ENCODE results near the gene GAK.

The GAK gene

GRCh38 chr4:869776-870175 lies 62.3 kb downstream of the GAK start:
- Histone ChIP-seq H3K4me3 (no peak overlapping the region), H3K27ac (no peak overlapping the region)
- TF ChIP-seq CTCF (IDR thresholded peaks at IDR 0.05): no peak
- DNase-seq (ENCODE audit: low spot score): no peak

GRCh38 chr4:868421-868820 lies 63.7 kb downstream of the GAK start:
- Histone ChIP-seq H3K4me3 (no peak overlapping the region), H3K27ac (no peak overlapping the region)
- no peak for TF ChIP-seq CTCF (IDR thresholded peaks at IDR 0.05)
- DNase-seq (ENCODE audit: low spot score): no peak

- H3K4me3 ChIP-seq: no peak overlapping the region
- no peak for DNase-seq (ENCODE audit: low spot score)
- no peak for TF ChIP-seq CTCF (IDR thresholded peaks at IDR 0.05)
- no peak overlapping the region for H3K27ac ChIP-seq
Observed at GRCh38 chr4:867526-868250, 64.4 kb downstream of the GAK start.

GRCh38 chr4:866761-867390 lies 65.2 kb downstream of the GAK start:
- DNase-seq (ENCODE audit: low spot score): no peak
- Histone ChIP-seq H3K27ac (no peak overlapping the region), H3K4me3 (no peak overlapping the region)
- TF ChIP-seq CTCF (IDR thresholded peaks at IDR 0.05): no peak

GRCh38 chr4:866068-866760 lies 65.9 kb downstream of the GAK start:
- H3K27ac ChIP-seq: no peak overlapping the region
- no peak for DNase-seq (ENCODE audit: low spot score)
- H3K4me3 ChIP-seq: no peak overlapping the region
- TF ChIP-seq CTCF (IDR thresholded peaks at IDR 0.05): no peak

- Histone ChIP-seq H3K27ac (no peak overlapping the region), H3K4me3 (no peak overlapping the region)
- no peak for TF ChIP-seq CTCF (IDR thresholded peaks at IDR 0.05)
- no peak for DNase-seq (ENCODE audit: low spot score)
Observed at GRCh38 chr4:865572-865971, 66.5 kb downstream of the GAK start.
